Ovary (tissue), 3 donors: ENCODE results near the gene LCNL1.

Experiments
- CTCF ChIP-seq, 3 donors: fragments of 450-650 bp in 2 of 3; fragments of 200-600 bp in 1 of 3; IDR thresholded peaks; one replicate each; pipeline versions ENCODE4 v1.5.1 to v1.8.0; 2016 to 2022; ENCODE audit warnings: antibody characterized with exemption in 3 of 3, mild to moderate bottlenecking in 1 of 3
- EP300 ChIP-seq: sonication (generic); formaldehyde crosslinking; IDR thresholded peaks from one replicate; pipeline ENCODE4 v1.6.1; 2017; ENCODE audit warnings: antibody characterized with exemption
- POLR2A ChIP-seq: fragments of 450-650 bp; IDR thresholded peaks from one replicate; pipeline ENCODE4 v1.6.1; 2017; ENCODE audit warnings: antibody characterized with exemption, mild to moderate bottlenecking, moderate library complexity
- donor health status: DM: no; HTN: no; CAD: no.

- no peak for TF ChIP-seq POLR2A
- no peak for TF ChIP-seq CTCF (IDR thresholded peaks at IDR 0.05)
- TF ChIP-seq EP300, result no peak
Measured at GRCh38 chr9:137034039-137034708, 51.4 kb downstream of the LCNL1 start.
